Activated naive CD4-positive, alpha-beta T cell treated with anti-CD3 and anti-CD28 coated beads, Interleukin-2, amount 50 U/mL, for 16 hours (primary cell): ENCODE results near the gene NMNAT3.

Experiments
- DNase-seq: peaks from one replicate; pipeline ENCODE4 v3.0.0-alpha.2; 2020

NMNAT3 gene

DNA sequence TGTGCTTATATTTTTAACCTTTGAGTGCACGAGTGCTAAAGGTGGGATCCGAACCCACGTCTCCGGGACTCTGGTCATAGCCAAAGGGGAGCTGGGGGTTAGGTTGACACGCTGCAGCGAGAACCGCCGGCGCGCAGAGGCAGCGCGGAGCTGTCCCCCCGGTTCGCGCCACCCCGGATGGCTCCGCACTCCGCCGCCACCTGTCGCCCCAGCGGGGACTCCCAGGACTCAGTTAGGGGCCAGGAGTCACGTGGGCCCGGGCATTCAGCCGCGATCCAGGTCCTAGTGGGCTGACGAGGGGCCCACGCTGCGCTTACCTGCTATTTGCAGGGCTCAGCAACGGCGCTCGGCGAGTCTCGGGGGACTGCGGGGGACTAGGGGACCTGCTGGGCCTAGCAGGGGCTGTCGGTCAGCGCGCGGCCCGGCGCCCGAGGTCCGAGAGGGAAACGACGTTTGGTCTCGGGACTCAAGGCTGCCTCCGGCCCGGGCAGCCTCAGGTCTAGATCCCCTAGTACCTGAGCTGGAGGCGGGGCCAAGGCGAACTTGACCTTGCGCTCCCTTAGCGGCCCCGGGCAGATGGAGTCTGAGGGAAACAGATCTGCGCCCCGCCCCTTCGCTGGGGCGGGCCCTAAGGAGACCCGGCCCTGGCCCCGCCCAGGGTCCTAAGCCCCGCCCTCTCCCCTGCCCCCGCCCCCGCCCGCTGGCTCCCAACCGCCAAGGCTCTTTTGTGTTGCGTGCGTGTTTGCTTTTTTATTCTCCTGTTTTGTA lies at the start of gene NMNAT3:
NMNAT3 (minus strand) TSS at position 585 of the 768 bp plus-strand sequence. CDS start 50,248 bp downstream, outside the sequence.
- DNase-seq, result peak; percentile 84

DNA sequence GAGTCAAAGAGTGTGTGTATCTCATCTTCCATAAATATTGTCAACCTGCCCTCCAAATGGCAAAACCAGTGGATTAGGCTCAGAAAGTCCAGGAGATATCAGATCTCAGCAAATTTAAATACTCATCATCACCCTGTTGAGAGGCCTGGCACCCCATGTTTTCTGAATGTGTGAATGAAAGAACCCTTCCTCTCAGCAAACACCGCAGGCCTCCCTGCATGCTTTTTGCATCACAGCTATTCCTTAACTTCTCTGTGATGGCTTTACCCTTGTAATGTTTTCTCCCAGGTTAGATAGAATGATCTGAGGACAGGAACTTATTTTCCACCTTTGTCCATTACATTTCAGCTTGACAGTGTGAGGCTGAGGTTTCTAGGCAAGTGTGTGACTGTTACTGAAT lies 43.6 kb upstream of the NMNAT3 start:
- DNase-seq, result no peak

DNA sequence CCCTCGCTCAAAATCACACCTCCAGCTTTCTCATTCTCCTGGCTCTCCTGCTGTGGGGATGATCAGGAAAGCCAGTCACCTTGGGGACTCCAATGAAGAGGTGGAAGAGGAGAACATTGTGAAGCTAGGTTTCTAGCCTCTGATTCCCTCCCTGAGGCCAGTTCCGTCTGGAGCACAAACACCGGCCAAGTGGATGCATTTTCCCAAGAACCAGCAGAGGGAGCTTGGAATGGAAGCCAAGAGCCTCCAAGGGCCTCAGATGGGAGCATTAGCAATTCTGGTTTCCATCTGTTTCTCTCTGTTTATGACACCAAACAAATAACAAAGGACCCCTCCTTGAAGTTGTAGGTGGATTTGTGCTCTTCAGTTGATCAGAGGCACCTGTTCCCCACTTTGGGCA lies 40.6 kb upstream of the NMNAT3 start:
- no peak for DNase-seq

DNA sequence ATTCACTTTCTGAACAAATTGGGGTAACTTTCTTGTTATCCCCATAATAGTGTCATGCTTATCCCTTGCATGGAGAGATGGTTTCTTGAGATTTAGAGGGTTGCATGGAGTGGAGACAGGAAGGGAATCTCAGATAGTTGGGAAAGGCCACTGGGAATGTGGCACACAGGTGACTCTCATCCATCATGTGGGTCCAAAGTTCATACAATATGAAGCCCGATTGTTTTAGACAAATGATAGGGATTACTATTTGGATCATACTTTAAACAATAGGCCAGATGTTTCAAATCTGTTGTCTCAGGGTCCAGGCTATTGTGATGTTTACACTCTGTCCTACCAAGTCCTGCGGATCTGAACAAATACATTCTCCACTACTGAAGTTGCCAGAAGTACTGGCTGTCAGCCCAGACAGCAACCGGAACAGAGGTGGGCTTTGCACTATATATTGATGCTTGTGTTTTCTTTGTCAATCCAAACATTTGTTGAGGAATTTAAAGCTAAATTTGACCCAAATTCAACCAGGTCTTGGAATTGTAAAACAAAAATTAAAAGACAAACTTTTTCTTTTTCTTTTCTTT lies 39.2 kb upstream of the NMNAT3 start:
- DNase-seq, result no peak

DNA sequence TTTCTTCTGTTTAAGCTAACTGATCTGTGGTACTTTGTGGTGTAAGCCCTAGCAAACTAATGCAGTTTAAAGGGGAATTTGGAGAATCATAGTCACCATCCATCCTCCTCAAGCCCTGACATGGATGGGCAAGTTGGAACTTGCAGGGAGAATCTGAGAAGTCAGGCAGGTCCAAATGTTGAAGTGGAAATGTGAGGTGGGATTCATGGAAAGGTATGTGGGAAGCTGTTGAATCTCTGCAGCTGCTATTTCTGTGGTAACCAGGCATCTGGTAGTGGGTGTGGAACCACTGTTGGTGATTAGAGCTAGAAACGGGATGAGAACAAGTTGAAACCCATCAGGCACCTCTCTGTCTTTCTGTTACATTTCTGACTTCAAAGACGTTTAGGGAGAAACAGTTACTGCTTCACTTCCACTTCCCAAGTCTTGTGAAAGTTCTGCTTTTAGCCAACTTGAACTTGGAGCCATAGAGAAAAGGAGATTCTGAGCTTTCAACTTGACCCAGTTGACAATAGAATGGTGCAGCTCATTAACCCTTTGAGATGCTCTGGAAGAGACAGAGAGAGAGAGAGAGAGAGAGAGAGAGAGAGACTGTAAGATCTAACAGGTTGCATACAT lies 38.1 kb upstream of the NMNAT3 start:
- DNase-seq, result no peak

DNA sequence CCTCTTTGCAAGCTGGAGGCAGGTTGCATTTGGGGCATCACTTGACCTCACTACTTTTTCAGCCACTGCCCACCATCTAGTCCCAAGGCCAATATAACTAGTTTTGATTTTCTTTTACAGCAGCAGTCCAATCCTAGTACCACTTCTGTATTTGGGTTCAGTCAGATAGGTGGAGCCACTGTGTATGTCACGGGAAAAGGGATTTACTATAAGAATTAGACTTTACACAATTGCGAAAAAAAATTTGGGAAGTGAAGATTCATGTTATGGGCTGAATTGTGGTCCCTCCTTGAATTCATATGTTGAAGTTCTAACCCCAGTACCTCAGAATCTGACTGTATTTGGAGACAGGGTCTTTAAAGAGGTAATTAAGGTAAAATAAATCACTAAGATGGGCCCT lies 37.4 kb upstream of the NMNAT3 start:
- DNase-seq, result no peak

DNA sequence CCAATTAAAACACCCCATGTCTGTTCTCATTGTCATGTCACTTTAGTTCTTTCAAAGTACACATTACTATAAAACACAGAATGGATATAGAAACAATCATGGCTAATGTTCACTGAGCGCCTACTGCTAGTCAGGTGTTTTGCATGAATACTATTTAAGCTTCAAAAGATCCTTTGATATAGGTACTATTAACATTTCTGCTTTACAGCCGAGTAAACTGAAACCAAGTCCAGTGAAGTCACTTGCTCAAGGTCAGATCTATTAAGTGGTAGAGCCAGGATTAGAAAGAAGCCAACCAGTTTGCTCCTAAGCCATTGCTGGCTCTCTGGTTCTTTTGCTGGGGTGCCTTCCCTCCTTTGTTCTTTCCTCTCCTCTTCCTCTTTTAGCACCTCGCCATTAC lies 32.4 kb upstream of the NMNAT3 start:
- no peak for DNase-seq

DNA sequence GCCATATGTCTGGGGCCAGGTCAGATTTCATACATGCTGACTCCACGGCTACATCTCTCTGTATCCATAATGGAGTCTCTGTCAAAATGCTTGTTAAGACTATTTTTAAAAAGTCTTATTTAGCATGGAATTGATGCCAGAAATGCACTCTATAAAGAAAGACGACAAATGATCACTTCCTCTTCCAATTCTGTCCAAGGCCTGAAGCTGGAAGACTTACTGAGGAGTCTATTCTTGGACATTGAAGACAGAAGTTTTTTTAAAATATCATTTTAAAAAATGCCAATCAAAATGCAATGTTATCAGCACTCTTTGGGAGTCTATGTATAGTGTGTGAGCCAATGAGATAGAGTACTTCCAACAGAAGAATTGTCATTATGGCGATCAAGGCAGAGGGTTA lies 27.9 kb upstream of the NMNAT3 start:
- no peak for DNase-seq

DNA sequence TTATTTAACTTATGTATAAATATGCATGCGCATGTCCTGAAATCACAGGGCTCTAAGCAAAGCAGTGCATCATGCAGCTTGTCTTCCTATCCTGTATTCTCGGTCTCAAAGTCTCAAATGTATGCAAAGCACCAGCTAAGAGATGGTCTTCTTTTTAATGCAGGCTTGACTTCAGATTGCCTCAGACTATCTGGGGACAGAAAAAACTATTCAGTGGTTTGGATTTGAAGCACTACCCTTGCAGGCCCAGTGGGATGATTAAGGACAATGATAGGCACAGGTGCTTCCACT lies 18.5 kb upstream of the NMNAT3 start:
- no peak for DNase-seq

DNA sequence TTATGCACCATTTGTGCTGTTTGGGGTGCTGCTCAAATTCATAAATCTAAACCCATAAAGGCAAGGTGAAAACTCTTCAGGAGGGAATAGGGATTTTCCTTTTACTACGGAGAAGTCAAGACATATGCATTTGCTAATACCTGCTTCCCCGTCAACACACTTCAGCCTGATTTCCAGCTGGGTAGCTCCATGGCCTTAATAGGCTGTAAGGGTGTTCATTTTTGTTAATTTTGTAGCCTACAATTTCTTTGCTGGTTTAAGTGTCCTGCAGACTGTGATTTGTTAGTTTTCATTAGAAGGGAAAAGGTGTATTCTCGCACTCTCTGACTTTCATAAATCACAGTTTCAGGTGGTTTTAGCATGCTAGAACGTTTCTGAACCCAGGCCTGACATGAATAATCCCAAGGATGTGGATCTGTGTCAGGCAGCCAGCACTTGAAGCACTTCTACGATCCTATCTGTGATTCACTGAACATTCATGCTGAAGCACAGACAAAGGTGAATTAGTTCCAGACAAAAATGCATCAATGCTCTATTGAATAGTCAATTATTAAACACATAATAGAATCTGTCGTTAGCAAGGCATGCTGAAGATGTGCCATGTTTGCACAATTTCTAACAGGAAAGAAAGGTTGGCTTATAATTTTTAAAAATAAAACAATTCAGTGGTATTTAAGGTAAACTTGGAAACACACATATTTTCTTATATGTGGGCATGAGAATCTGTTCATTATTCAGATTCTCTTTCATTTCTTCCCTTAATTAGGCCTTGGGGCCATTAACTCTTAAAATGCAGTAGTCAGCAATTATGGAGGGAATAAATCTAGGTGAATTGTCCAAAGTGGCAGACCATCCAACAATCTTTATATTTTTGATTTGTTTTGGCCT lies 17.9 kb upstream of the NMNAT3 start:
- DNase-seq, result no peak

DNA sequence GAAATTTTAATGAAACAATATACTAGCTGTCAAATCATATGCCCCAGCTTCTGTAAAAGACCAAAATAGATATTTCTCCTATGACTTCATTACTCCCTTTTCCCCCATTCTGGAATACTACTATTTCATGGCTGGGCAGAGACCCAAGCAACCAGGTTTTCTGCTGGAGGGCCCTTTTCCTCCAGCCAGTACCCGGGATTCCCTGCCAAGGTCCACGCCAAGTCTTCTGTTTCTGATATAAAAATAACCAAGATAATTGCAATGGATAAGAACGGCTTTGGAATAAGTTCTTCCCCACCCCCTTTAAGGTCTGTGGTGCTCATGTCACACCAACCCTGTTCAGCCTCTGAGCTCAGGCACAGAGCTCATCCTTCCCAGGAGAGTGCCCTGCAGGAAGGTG lies 17.2 kb upstream of the NMNAT3 start:
- DNase-seq, result no peak

DNA sequence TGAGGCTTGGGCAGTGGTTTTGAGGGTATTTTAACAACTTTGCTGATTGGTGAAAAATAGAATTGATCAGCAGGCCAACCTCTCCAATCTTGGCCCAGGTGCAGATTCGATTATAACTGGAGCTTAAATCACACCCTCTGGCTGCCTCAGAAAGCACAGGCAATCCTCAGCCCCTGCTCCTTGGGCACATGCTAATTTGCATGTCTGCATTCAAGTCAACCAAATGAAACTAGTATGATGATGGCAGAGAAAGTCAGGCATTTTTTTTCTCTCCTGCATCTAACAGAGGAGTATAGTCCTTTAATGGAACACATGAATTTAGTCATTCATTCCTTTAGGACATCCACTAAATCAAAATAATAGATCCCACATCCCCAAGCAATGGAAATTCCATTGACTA lies 16.8 kb upstream of the NMNAT3 start:
- no peak for DNase-seq

DNA sequence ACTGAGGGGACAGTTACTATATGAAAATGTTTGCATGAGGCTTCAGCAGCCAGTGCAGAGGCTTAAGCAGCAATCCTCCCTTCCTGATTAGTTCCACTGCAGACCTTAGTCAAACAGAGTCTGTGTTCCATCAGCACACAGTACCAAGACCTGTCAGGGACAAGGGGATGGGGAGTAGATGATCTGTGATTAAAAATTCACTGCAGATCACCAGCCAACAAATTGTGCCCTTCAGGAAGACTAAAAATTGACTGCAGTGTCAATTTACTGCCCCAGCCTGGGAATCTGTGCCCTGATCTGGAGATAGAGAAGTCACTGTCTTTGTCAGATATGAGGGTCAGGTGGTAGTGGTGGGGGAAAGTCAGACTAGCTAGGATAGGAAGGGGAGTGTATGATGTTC lies 13.8 kb upstream of the NMNAT3 start:
- no peak for DNase-seq

DNA sequence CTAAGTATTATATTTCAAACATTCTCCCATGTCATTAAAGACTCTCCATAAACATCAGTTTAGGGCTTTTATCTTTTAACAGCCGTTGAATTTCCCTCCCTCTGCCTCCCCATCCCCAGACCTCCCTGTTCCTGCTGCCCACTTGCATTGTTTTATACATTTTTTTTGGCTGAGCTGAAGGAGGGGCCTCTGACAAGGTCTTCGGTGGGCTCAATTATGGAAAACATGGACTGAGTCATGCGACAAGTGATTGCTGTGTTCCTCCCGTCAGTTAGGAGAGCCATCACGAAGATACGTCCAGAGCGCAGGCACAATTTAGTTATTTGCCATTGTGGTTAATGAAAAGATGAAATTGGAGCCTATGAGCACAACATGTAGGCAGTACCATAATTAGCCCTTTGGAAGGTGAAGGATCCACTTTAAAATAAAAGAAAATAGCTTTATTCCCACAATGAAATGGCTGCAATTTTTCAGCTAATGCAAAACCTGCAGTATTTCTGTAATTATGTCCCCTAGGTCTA lies 12.0 kb upstream of the NMNAT3 start:
- no peak for DNase-seq

DNA sequence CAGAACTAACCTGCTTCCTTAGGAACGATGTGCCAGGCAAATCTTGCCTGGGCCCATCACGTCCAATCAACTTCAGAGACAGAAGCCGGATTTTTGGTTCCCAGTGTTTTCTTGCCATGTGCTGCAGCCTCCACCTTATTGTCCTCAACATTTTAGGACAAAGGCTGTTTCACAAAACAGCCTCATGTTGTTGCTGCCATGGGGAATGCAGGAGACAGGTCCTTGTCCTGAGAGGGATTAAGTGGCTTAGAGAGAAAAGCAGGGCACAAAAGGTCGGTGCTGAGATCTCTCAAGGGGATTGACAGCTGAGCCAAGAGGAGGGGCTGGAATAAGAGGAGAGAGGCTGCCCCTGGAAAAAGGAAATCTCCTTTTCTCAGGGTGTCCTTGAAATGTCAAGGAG lies 11.3 kb upstream of the NMNAT3 start:
- no peak for DNase-seq

DNA sequence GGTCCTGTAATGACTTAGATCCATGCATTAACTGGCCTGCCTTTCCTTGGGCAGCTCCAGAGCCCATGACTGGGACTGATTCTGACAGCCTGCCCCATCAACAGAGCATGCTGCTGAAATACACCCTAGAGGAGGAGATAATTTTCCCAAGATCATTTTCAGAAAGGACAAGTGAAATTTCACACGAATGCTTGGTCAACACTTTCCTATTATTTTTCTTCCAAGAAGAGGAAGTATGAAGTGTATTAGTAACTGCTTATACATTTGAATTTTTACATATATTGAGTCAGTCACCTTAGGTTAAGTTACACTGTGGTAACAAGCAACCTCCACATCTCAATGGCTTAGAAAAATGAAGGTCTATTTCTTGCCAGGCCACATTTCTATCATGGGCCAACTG lies 9.7 kb upstream of the NMNAT3 start:
- no peak for DNase-seq

DNA sequence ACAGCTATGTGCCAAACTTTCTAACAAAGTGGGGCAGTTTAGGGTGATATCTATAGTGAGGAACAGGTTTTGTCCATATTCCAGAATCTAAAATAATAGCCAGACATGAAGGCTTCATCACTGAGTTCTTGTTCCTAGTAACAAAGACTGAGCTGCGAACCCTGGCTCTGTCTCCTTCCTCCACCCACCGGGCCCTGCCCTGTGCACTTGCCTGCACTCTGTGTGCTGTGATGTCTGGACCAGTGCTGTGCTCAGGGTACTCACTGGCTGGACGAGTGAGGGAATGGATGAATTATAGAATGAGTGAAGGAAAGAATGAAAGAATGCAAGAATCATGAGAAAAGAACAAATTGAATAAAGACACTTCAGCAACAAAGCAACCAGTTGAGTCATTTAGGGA lies 8.9 kb upstream of the NMNAT3 start:
- DNase-seq, result no peak

DNA sequence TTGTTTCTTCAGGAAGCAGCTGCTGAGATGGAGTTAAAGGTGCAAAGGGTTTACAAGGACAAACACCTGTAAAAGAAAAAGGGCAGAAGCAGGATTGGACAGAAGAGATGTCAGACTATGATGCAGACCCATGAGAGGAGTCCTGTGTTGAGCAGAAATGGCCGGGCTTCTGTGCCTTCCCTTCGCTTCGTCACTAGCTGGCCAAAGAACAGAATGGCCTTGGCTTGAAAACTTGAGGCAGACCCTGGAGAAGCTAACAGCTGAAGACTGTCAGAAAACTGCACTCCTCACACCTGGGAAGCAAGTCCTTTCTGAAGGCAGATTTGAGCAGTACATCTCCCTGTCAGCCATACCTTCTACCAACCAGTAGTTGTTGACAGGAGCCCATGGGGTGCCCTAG lies 8.4 kb upstream of the NMNAT3 start:
- DNase-seq, result no peak

DNA sequence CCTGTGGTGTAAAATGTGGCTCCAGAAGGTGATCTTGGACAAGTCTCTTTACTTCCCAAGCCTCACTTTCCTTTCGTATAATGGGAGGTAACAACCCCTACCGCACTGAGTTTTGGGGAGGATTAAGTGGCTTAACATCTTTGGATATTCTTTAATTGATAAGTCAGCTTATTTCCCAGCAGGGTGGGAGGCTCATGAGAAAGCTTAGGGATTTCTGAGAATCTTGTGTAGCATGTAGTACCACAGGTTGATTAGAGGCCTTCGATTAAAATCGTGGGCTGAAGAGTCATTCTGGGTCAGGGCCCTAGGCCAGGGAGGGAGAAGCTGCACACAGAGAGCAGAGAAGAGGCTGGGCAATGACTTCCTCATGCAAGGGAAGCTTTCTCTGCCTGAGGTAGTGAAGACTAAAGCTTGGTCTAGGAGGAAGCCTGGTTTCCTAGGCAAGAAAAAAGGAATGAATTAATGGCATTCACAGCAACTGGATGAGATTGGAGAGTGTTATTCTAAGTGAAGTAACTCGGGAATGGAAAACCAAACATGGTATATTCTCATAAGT lies 1.5 kb upstream of the NMNAT3 start:
- no peak for DNase-seq

DNA sequence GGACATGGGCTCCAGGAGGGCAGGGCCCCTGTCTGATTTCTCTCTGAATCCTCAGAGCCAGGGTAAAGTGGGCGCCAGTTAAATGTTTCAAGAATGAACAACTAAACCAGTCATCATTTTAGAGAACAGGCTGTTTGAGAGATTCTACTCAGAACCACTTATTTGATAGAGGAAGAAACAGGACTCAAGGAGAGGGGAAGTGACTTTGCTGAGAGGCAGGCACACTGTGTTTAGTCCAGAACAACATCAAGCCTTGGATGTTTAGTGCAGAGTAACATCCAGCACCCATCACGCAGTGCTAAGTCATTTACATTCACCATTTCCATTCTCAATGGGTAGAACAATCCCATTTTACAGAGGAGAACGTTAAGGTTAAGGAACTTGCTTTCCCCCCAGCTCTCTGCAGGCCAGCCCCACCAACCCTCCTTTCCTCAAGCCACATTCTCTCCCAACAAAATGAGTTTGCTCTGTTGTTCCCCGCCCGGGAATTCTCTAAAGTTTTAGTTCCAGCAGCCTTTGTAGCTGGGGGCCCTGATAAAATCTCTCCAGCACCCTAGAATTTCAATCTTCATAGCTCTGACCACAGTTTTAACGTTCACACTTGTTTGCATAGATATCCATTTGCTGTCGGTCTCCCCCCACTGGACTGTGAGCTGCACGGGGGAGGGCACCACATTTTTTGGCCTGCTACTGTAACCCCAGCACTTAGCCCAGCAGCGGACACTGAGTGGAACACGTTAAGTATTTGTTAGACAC lies 962 bp downstream of the NMNAT3 start:
- DNase-seq, result no peak

DNA sequence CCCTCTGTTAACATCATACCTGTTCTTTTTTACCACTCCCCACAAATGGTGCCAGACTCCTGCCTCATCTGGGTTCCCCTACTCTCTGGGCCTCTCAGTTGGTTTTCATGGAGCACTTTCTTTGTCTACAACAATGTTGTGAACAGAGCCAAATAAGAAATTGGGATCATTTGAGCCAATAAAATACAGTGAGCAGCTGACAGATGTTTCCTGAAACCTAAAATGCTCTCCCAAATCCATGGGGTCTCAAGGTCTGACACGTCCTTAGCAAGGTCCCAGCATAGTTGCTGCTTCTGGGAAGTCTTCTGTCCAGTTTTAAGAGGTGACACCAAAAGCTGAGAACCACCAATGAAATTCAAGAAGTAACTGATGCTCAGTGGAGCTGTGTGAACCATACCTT lies 1.7 kb downstream of the NMNAT3 start:
- DNase-seq, result no peak

DNA sequence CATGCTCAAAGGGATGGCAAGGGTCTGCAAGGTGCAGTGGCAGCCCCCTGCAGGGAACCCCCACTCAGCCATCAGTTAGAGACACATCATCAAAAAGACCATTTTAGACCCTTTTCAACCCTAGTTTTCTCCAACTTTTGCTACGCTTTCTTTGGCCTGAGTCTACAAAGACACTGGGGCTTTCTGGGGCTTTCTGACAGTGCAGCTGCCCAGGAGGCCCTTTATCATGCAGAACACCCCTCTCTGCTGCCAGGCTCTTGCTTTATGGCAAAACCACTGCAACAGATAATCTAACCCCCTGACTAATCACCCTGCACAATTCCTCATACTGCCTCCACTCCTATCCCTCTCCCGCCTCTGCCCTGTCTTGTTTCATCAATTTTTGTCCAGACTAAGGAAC lies 2.4 kb downstream of the NMNAT3 start:
- no peak for DNase-seq
